Measurements from ENCODE around the gene ABCA13. TPM values are rescaled to one million over a fixed set of nuclear protein-coding genes. Genes with fewer than 3 reads are reported as not detected.
"Not testable (repeated sequence)": the region's sequence is repeated elsewhere in the genome, so short reads cannot be mapped to it uniquely, and the experiment has no call there.

Gene ABCA13
- total RNA-seq, 3 donors from 2014 or later (not counting 1 experiment from before 2014, with no cell fraction given), result 0.05 to 0.09 TPM; not detected in 1

GRCh38 chr7:48193421-48193820 lies 22.2 kb downstream of the ABCA13 start:
- Mint-ChIP-seq H3K4me1 (no peaks in the 10 kb centered on the region), H3K9me3 (no peaks in the 10 kb centered on the region), H3K4me3 (no peak overlapping the region), H3K36me3 (no peaks in the 10 kb centered on the region), H3K27ac (no peak overlapping the region), H3K27me3 (ENCODE audit: low read depth in 2 of 2) (peaks cover 2% of the 10 kb centered on the region in 2 donors)
- no peaks in the 10 kb centered on the region for H3K36me3 ChIP-seq (ENCODE audit: control insufficient read depth, insufficient read depth, low read length)
- intact Hi-C loops (cut with micrococcal nuclease), result no loop called here
- H3K4me3 ChIP-seq (ENCODE audit: low read length), result no peak overlapping the region
- no peaks in the 10 kb centered on the region for H3K9me3 ChIP-seq (ENCODE audit: control insufficient read depth, insufficient read depth, low read length)
- WGBS (ENCODE audit: insufficient coverage), result 0% methylated on average over 1 of the region's 1 CpG
- no peaks in the 10 kb centered on the region for H3K27me3 ChIP-seq (ENCODE audit: control insufficient read depth, insufficient read depth, low read length)
- ATAC-seq, result no peak
- DNase-seq, result no peak
- no peak overlapping the region for H3K27ac ChIP-seq (ENCODE audit: low read length)
- H3K4me1 ChIP-seq (ENCODE audit: control insufficient read depth, insufficient read depth, low read length), result no peaks in the 10 kb centered on the region
- TF ChIP-seq CTCF (IDR thresholded peaks at IDR 0.05), result no peak

- H3K27ac Mint-ChIP-seq; H3K27ac ChIP-seq (ENCODE audit: low read length); H3K4me1 ChIP-seq (ENCODE audit: control insufficient read depth, insufficient read depth, low read length); H3K9me3 Mint-ChIP-seq; intact Hi-C loops (cut with micrococcal nuclease); H3K27me3 Mint-ChIP-seq (ENCODE audit: low read depth in 2 of 2); H3K4me1 Mint-ChIP-seq; H3K4me3 ChIP-seq (ENCODE audit: low read length); H3K27me3 ChIP-seq (ENCODE audit: control insufficient read depth, insufficient read depth, low read length); H3K9me3 ChIP-seq (ENCODE audit: control insufficient read depth, insufficient read depth, low read length); H3K36me3 ChIP-seq (ENCODE audit: control insufficient read depth, insufficient read depth, low read length); DNase-seq; H3K36me3 Mint-ChIP-seq; ATAC-seq; H3K4me3 Mint-ChIP-seq: not testable (repeated sequence)
- 94% methylated on average over 18 of the region's 19 CpGs for WGBS (ENCODE audit: insufficient coverage)
Measured at GRCh38 chr7:48200946-48201589, 29.8 kb downstream of the ABCA13 start.

- H3K36me3 ChIP-seq (ENCODE audit: control insufficient read depth, insufficient read depth, low read length); H3K27me3 ChIP-seq (ENCODE audit: control insufficient read depth, insufficient read depth, low read length); DNase-seq; H3K9me3 Mint-ChIP-seq; intact Hi-C loops (cut with micrococcal nuclease); H3K27ac Mint-ChIP-seq; H3K27ac ChIP-seq (ENCODE audit: low read length); H3K36me3 Mint-ChIP-seq; ATAC-seq; H3K4me1 Mint-ChIP-seq; H3K4me1 ChIP-seq (ENCODE audit: control insufficient read depth, insufficient read depth, low read length); H3K9me3 ChIP-seq (ENCODE audit: control insufficient read depth, insufficient read depth, low read length); H3K4me3 Mint-ChIP-seq; H3K4me3 ChIP-seq (ENCODE audit: low read length): not testable (repeated sequence)
- 94% methylated on average over 36 of the region's 41 CpGs for WGBS (ENCODE audit: insufficient coverage)
- peaks cover 0 to 10% of the 10 kb centered on the region in 2 donors for H3K27me3 Mint-ChIP-seq (ENCODE audit: low read depth in 2 of 2)
Measured at GRCh38 chr7:48202916-48203315, 31.7 kb downstream of the ABCA13 start.

GRCh38 chr7:48207155-48207675 lies 36.0 kb downstream of the ABCA13 start:
- intact Hi-C loops (cut with micrococcal nuclease), result no loop called here
- no peak overlapping the region for H3K4me3 ChIP-seq (ENCODE audit: low read length)
- no peaks in the 10 kb centered on the region for H3K9me3 ChIP-seq (ENCODE audit: control insufficient read depth, insufficient read depth, low read length)
- no peak overlapping the region for H3K27ac ChIP-seq (ENCODE audit: low read length)
- no peaks in the 10 kb centered on the region for H3K4me1 ChIP-seq (ENCODE audit: control insufficient read depth, insufficient read depth, low read length)
- H3K27me3 ChIP-seq (ENCODE audit: control insufficient read depth, insufficient read depth, low read length), result no peaks in the 10 kb centered on the region
- ATAC-seq (no peak), DNase-seq (no peak)
- Mint-ChIP-seq H3K36me3 (no peaks in the 10 kb centered on the region), H3K4me1 (no peaks in the 10 kb centered on the region), H3K27me3 (ENCODE audit: low read depth in 2 of 2) (peaks cover 2 to 16% of the 10 kb centered on the region in 2 donors), H3K9me3 (peaks cover 0 to 4% of the 10 kb centered on the region in 2 donors), H3K27ac (no peak overlapping the region), H3K4me3 (no peak overlapping the region)
- TF ChIP-seq CTCF (IDR thresholded peaks at IDR 0.05), result no peak
- H3K36me3 ChIP-seq (ENCODE audit: control insufficient read depth, insufficient read depth, low read length), result no peaks in the 10 kb centered on the region
- WGBS (ENCODE audit: insufficient coverage), result no CpG with 5 or more reads among the region's 1 CpG

All from natural killer cell (primary cell).